Measurements from ENCODE around the gene MUC5B.
"Not testable (repeated sequence)": the region's sequence is repeated elsewhere in the genome, so short reads cannot be mapped to it uniquely, and the experiment has no call there.

Gene MUC5B, protein sequence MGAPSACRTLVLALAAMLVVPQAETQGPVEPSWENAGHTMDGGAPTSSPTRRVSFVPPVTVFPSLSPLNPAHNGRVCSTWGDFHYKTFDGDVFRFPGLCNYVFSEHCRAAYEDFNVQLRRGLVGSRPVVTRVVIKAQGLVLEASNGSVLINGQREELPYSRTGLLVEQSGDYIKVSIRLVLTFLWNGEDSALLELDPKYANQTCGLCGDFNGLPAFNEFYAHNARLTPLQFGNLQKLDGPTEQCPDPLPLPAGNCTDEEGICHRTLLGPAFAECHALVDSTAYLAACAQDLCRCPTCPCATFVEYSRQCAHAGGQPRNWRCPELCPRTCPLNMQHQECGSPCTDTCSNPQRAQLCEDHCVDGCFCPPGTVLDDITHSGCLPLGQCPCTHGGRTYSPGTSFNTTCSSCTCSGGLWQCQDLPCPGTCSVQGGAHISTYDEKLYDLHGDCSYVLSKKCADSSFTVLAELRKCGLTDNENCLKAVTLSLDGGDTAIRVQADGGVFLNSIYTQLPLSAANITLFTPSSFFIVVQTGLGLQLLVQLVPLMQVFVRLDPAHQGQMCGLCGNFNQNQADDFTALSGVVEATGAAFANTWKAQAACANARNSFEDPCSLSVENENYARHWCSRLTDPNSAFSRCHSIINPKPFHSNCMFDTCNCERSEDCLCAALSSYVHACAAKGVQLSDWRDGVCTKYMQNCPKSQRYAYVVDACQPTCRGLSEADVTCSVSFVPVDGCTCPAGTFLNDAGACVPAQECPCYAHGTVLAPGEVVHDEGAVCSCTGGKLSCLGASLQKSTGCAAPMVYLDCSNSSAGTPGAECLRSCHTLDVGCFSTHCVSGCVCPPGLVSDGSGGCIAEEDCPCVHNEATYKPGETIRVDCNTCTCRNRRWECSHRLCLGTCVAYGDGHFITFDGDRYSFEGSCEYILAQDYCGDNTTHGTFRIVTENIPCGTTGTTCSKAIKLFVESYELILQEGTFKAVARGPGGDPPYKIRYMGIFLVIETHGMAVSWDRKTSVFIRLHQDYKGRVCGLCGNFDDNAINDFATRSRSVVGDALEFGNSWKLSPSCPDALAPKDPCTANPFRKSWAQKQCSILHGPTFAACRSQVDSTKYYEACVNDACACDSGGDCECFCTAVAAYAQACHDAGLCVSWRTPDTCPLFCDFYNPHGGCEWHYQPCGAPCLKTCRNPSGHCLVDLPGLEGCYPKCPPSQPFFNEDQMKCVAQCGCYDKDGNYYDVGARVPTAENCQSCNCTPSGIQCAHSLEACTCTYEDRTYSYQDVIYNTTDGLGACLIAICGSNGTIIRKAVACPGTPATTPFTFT (N-terminal part only)

DNA sequence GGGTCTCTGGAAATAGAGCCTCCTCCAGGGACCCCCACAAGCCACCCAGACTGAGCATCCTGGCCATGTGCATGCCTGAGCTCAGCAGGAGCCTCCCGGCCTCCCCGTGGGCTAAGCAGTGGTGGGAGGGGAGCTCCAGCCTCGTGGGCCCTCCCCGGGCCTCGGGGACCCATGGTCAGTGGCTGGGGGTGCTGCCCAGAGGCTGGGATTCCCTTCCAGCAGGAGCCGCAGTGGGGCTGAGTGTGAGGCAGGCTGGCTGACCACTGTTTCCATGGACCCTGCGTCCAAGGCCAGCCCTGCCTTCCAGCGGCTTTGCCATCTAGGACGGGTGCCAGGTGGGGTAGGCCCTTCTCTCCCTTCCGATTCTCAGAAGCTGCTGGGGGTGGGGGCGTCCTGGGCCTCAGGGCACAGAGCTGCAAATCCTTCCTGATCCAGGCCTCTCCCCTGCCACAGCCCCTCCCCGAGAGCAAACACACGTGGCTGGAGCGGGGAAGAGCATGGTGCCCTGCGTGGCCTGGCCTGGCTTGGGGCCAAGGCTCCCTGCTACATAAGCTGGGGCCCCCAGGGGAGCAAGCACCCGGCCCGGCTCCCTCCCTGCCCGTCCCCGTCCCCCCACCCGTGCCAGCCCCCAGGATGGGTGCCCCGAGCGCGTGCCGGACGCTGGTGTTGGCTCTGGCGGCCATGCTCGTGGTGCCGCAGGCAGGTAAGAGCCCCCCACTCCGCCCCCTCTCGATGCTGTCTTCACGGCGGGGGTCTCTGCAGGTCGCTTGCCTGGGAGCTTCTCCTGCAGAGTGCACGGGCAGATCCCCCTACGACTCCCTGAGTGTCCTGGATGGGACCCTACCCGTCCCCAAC, at the start of gene MUC5B:
TSS of gene MUC5B (plus strand) at position 576 of the 855 bp plus-strand sequence. CDS start at position 634, 58 bp downstream.
- no peak for DNase-seq

DNA sequence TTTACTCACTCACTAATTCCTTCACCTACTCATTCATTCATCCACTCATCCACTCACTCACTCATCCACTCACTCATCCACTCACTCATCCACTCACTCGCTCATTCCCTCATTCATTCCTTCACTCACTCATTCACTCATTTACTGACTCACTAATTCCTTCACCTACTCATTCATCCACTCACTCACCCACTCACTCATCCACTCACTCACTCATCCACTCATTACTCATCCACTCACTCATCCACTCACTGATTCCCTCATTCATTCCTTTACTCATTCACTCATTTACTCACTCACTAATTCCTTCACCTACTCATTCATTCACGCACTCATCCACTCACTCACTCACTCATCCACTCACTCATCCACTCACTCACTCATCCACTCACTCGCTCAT, 49.5 kb upstream of the MUC5B start:
- DNase-seq: not testable (repeated sequence)

DNA sequence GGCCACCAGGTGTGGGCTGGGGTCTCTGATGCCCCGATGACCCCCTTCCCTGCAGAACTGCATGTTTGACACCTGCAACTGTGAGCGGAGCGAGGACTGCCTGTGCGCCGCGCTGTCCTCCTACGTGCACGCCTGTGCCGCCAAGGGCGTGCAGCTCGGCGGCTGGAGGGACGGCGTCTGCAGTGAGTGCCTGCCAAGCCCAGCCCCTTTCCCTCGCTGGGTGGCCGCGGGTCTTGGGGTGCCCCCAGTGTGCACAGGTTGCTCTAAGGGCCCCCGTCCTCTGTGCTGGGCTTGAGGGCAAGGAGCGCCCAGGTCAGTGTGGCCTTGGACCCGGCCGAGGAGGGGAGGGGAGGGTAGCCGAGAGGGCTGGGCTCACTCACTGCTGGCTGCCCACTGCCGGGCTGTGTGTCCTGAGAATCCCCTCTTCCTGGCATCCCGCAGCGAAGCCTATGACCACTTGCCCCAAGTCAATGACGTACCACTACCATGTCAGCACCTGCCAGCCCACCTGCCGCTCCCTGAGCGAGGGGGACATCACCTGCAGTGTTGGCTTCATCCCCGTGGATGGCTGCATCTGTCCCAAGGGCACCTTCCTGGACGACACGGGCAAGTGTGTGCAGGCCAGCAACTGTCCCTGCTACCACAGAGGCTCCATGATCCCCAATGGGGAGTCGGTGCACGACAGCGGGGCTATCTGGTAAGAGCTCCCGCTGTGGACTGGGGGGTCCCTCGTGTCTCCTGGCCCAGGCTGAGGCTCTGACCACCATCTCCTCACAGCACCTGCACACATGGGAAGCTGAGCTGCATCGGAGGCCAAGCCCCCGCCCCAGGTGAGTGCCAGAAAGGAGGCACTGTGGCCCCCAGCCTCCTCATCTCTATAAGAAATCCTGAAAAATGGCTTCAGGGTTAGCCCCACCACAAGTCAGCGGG, 48.2 kb upstream of the MUC5B start:
- no peak for DNase-seq

DNA sequence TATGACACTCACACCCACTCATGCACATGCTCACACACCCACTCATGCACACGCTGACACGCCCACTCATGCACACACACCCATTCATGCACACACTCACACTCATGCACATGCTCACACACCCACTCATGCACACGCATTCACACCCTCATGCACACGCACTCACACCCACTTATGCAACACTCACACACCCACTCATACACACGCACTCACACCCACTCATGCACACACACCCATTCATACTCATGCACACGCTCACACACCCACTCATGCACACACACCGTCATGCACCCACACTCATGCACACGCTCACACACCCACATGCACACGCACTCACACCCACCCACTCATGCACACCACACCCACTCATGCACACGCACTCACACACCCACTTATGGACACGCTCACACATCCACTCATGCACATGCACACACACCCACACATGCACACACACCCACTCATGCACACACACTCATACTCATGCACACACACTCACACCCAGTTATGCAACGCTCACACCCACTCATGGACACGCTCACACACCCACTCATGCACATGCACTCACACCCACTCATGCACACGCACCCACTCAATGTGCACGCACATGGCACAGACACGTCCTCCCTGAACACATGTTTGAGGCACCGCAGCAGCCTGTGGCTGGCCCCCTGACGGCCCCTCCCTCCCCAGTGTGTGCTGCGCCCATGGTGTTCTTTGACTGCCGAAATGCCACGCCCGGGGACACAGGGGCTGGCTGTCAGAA, 47.2 kb upstream of the MUC5B start:
- DNase-seq: no peak

DNA sequence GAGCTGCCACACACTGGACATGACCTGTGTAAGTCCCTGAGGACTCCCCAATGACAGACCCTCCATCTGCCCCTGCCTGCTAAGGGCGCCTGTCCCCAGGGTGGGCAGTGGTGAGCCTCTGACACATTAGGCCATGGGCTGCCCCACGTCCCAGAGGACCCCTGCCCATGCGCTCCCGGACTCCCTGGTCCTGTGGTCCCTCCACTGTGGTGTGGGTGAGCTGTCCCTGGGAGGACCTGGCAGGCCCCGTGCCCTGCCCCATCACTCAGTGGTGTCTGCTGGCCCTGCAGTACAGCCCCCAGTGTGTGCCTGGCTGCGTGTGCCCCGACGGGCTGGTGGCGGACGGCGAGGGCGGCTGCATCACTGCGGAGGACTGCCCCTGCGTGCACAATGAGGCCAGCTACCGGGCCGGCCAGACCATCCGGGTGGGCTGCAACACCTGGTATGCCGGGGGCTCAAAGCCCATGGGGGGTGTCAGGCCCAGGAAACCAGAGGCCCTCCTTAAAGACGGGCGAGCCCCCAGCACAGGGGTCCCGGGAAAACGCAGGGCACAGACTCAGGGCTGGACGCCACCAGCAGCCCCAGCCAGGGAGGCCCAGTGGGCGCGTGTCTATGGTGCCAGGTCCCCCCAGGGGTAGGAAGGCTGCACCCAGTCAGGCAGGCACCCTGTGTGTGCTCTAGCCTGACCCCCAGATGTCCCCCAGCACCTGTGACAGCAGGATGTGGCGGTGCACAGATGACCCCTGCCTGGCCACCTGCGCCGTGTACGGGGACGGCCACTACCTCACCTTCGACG, 46.4 kb upstream of the MUC5B start:
- DNase-seq: no peak

DNA sequence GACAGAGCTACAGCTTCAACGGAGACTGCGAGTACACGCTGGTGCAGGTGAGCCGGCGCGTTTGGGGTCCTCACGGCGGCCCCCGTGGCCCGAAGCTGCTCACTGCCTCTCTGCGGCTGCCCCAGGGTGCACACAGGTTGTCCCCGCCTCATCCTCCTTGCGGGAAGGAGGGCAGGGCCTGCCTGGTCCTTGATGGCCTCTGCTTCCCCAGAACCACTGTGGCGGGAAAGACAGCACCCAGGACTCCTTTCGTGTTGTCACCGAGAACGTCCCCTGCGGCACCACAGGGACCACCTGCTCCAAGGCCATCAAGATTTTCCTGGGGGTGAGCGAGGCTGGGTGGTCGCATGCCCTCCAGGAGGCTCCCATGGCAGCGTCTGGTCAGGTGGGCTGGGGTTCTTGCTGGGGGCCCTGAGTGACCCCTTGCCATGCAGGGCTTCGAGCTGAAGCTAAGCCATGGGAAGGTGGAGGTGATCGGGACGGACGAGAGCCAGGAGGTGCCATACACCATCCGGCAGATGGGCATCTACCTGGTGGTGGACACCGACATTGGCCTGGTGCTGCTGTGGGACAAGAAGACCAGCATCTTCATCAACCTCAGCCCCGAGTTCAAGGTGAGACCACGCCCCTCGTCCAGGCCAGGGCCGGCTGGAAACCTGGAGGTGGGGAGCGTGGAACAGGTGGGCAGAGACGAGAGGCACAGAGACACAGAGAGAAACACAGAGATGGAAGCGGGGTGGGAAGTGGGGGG, 45.7 kb upstream of the MUC5B start:
- DNase-seq: no peak

DNA sequence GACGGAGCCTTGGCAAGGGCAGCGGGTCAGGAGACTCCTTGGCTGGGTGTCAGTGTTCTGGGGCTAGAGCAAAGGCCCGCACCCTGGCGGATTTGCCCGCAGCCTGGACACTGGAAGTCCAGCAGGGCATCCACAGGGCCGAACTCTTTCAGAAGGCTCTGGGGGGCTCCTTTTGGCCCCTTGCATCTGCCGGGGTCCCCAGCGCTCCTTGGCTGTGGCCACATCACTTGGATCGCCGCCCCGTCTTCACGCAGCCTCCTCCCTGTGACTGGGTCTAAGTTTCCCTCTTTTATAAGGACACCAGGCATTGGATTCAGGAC, 45.1 kb upstream of the MUC5B start:
- no peak for DNase-seq

DNA sequence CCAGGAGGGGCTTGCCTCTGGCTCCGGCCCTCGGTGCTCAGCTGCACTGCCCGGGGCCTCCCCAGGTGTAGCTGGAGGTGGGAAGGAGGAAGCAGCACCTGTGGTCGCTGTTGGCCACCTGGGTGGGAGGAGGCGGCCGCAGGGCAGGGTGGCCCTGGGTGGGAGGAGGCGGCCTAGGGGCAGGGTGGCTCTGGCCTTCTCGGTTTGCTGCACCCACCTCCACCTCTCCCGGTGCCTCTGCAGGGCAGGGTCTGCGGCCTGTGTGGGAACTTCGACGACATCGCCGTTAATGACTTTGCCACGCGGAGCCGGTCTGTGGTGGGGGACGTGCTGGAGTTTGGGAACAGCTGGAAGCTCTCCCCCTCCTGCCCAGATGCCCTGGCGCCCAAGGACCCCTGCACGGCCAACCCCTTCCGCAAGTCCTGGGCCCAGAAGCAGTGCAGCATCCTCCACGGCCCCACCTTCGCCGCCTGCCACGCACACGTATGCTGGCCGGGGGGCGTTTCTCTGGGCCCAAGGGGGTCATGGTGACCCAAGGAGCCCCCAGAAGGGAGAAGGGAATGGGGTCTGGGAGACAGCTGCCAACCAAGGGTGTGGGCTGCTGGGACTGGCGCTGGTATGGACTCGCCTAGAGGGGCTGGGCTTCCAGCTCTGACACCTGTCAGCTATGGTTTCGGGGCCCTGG, 44.5 kb upstream of the MUC5B start:
- DNase-seq: no peak

DNA sequence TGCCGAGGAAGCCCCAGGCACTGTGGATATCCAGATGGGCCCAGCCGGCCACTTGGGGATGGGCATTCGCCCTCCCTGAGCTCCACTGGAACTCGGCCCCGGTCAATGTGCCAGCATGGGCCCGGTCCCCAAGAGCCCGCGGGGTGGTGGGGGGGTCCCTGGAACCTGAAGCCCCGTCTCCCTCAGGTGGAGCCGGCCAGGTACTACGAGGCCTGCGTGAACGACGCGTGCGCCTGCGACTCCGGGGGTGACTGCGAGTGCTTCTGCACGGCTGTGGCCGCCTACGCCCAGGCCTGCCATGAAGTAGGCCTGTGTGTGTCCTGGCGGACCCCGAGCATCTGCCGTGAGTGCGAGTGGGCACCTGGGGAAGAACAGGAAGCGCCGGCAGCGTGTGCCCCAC, 44.0 kb upstream of the MUC5B start:
- no peak for DNase-seq

DNA sequence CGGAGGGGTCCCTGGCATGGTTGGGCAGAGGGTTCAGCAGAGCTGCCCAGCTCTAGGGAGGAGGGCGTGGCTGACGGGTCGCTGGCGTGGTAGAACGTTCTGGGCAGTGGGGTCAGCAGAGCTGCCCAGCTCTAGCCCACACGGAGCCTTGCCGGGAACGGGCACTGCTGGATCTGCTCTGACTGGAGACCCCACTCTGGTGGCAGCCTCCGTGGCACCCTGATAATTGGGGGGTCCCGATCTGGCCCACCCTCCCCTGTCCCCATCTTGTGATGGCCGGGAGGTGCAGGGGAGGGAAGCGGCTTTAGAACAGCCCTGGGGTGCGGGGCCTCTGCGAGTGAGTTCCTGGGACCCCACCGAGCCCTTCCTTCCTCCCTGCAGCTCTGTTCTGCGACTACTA, 43.2 kb upstream of the MUC5B start:
- DNase-seq: no peak

DNA sequence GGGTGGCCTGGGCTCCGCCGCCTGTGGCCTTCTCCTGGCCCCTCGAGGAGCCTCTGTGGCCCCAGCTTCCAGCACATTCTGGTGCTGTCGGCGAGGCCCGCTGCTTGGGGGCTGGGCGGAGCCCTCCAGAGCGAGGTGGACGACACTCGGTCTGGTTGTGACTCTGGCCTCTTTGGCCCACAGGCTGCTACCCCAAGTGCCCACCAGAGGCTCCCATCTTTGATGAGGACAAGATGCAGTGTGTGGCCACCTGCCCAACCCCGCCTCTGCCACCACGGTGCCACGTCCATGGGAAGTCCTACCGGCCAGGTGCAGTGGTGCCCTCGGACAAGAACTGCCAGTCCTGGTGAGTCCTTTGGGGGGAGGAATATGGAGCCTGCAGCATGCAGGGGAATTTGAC, 42.7 kb upstream of the MUC5B start:
- DNase-seq: no peak

DNA sequence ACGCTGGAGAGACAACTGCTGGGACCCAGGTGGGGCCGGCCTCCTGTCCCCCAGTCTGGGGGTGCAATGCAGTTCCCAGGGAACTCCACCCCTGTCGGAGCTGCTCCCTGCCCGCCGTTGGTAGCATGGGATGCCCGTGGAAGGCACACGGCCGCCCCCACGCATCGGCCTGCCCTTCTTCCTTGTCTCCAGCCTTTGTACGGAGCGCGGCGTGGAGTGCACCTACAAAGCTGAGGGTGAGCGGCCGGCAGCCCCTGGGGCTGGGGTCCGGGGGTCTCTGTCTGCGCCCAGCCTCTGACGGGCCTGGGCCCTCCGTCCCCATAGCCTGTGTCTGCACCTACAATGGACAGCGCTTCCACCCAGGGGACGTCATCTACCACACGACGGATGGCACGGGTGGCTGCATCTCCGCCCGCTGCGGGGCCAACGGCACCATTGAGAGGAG, 41.9 kb upstream of the MUC5B start:
- DNase-seq: no peak

DNA sequence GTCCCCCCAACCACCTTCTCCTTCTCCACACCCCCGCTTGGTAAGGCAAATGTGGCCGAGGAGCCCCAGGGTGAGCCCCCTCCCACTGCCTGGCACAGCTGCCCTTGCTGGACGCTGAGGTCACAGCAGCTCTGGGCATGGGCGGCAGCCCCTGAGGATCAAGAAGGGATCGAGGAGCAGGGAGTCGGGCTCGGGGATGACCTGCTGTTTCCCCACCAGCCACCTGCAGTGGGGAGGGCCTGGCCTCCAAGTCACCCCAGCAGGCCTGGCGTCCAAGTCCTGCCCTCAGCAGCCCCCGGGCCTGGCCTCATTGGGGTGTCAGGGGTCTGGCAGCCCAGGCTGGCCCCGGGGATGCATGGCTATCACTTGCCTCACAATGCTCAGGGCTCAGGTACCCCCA, 41.4 kb upstream of the MUC5B start:
- DNase-seq: no peak

DNA sequence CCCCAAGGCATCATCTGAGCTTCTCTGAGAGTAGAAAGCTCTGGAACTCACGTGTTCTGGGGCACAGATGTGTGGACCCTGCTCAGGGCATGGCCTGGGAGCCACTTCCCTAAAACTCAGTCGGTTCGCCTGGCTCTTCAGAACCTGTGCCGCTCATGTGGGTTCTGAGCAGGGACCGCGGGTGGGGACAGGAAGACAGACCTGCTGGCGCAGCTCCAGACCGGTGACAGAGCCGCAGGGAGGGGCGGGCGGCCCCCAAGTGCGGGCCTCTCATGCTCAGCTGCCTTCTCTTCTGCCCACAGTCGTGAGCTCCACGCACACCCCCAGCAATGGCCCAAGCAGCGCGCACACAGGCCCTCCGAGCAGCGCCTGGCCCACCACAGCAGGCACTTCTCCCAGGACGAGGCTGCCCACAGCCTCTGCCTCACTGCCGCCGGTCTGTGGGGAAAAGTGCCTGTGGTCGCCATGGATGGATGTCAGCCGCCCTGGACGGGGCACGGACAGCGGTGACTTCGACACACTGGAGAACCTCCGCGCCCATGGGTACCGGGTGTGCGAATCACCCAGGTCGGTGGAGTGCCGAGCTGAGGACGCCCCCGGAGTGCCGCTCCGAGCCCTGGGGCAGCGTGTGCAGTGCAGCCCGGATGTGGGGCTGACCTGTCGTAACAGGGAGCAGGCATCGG, 40.9 kb upstream of the MUC5B start:
- DNase-seq: no peak

DNA sequence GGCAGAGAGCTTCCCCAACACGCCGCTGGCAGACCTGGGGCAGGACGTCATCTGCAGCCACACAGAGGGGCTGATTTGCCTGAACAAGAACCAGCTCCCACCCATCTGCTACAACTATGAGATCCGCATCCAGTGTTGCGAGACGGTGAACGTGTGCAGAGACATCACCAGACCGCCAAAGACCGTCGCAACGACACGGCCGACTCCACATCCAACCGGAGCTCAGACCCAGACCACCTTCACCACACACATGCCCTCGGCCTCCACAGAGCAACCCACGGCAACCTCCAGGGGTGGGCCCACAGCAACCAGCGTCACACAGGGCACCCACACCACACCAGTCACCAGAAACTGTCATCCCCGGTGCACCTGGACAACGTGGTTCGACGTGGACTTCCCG, 38.7 kb upstream of the MUC5B start:
- DNase-seq: not testable (repeated sequence)

DNA sequence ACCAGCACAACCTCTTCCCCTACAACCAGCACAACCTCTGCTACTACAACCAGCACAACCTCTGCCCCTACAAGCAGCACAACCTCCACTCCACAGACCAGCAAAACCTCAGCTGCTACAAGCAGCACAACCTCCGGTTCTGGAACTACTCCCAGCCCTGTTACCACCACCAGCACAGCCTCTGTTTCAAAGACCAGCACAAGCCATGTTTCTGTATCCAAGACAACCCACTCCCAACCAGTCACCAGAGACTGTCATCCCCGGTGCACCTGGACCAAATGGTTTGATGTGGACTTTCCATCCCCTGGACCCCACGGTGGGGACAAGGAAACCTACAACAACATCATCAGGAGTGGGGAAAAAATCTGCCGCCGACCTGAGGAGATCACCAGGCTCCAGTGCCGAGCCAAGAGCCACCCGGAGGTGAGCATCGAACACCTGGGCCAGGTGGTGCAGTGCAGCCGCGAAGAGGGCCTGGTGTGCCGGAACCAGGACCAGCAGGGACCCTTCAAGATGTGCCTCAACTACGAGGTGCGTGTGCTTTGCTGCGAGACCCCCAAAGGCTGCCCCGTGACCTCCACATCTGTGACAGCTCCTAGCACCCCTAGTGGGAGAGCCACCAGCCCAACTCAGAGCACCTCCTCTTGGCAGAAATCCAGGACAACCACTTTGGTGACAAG, 34.3 kb upstream of the MUC5B start:
- DNase-seq: not testable (repeated sequence)

DNA sequence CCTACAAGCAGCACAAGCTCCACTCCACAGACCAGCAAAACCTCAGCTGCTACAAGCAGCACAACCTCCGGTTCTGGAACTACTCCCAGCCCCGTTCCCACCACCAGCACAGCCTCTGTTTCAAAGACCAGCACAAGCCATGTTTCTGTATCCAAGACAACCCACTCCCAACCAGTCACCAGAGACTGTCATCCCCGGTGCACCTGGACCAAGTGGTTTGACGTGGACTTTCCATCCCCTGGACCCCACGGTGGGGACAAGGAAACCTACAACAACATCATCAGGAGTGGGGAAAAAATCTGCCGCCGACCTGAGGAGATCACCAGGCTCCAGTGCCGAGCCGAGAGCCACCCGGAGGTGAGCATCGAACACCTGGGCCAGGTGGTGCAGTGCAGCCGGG, 33.0 kb upstream of the MUC5B start:
- DNase-seq: not testable (repeated sequence)

Data from suppressor macrophage treated with lipopolysaccharide for 1 hour (primary cell).